SH-SY5Y (cell line): ENCODE measurements around the gene BCR.

Experiments used
- GATA2 ChIP-seq: IDR thresholded peaks from 2 replicates; pipeline ENCODE4 v1.6.1; 2011; ENCODE audit warnings: mild to moderate bottlenecking, low read depth, low read length
- GATA3 ChIP-seq: IDR thresholded peaks from 2 replicates; pipeline ENCODE4 v1.6.1; 2011; ENCODE audit warnings: low read depth, mild to moderate bottlenecking, low read length, moderate library complexity

GRCh38 chr22:23231471-23232093 lies 51.3 kb downstream of the BCR start:
- TF ChIP-seq GATA2 (no peak), GATA3 (no peak)
